CD4-positive, alpha-beta T cell treated with Interleukin-12 subunit alpha and Interleukin-12 subunit beta, for 1 hour (primary cell): ENCODE measurements around the gene IMMP2L.

ENCODE experiments used
- DNase-seq: peaks from one replicate; pipeline ENCODE4 v3.0.0-alpha.2; 2020

Gene IMMP2L

DNA sequence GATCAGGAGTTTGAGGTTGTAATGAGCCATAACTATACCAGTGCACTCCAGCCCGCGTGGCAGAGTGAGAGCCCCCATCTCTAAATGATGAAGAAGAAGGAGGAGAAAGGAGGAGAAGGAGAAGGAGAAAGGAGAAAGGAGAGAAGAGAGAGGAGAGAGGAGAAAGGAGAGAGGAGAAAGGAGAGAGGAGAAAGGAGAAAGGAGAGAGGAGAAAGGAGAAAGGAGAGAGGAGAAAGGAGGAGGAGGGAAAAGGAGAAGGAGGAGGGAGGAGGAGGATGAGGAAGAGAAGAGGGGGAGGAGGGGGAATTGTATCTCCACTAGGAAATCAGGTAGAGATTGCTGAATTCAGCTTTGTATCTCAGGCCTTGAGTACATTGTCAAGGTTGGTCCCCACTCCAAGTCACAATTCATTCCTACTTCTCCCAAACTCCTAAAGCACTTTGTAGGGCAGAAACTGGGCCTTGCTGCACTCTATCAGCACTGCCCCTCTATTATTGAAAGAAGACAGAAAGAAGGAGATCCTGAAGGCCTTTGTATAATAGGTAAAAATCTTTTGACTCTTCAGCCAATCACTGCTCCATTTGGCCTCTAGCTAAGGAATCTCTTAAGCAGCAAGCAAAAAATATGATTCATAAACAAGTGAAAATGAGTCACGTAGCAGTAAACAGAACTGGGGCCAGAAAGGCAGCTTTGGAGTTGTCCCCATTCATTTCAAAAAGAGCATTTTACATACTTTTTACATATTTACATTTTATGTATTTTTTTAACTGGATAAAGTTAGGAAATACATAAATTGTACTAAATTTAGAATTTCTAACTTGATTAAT, 178.0 kb downstream of the IMMP2L start:
- DNase-seq: no peak

DNA sequence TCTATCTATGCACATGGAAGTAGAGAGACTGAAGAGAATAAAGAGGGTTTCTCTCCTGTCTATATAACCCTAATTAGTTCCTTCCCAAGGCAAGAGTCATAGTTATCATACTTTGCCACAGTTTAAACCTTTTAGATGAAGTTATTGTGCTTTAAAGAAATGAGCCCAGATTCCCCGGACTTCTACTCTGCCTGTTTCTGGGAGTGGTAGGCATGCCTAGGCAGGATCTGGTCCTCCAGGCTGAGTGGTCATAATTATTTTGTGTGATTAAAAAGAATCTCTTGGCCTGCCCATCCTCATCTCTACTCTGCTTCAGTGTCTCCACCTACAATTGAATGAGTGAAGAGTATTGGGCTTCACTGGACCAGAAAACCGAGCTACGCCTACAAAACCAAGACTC, 179.2 kb downstream of the IMMP2L start:
- no peak for DNase-seq

DNA sequence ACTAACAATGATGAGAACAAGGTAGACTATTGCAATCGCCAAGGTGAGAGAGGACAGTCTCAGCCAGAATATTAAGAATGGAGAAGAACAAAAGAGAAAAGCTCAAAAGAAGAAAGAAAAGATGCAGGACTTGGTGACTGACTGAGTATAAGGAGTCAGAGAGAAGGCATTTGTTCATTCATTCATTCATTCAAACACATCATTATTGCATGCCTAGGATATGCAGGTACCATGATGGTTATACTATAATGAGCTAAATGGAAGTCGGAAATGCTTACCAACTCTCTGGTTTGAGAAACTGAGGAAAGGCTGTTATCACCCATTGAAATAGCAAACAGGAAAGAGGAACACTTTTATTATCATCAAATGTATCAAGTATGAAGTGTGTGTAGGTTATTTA, 180.7 kb downstream of the IMMP2L start:
- no peak for DNase-seq

DNA sequence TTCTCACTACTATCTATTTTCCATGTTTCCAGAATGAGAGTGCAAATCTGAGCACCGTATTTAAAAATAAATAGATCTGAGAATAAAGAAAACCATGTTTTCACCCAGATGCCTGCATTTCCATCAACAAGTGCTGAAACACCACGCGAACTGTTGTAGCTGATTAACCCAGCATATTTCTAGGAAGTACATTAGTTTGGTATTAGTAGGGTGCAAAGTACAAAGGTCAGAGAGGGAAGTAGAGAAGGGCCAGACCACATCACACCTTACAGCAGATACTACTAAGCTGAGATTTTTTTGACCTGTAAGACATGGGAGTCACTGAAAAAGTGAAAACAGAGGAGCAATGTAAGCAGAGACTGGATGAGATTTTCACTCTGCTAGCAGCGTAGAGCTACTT, 181.3 kb downstream of the IMMP2L start:
- no peak for DNase-seq

DNA sequence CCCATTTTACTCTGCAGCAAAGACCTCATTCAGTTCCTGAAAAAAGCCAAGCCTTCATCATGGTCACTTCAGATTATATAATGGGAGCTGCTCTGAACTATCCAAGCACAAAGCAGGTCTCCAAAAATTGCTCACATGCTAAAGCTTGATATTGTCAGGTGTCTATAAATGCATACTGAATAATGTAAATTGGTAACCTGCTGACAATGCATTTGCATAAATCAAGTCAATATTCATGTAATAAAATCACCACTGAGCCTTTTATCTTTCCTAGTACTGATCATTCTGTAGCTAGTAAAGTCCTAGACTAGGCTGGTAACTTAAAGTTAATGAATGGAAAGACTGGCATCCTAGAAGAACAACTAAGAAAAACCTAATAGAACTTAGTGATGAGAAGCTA, 188.3 kb downstream of the IMMP2L start:
- DNase-seq: no peak

DNA sequence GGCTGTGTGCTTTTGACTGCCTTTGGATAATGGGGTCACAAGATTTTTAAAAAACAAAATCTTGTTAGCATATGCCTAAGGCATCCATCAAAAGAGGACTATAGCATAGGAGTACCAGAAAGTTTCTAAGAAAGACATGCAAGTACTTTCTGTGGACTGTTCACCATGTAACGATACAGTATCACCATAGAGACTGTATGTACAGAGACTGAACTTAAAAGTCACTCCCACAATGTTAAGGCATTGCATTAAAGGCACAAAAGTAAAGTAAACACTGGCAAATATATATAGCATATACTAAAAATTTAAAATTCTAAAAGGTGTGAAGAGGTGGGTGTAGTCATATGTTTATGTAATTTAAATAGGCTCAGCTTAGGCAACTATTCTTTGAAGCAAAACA, 190.9 kb downstream of the IMMP2L start:
- no peak for DNase-seq

DNA sequence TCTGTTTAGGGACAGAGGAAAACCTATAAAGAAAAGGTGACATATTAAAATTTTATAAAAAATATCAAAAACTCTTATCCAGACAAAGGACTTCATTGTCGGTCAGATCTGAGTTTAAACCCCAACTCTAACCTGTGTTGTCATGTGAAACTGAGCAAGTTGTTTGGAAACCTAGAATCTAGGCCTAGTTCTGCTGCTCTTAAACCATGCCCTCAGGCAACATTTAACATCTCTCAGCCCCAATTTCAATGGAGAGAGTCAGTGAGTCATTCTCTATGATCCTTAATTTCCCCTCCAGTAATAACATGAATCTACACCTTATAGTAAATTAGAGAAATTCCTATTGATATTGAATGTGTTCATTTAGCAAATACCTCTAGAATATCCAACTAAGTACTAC, 192.3 kb downstream of the IMMP2L start:
- DNase-seq: no peak

DNA sequence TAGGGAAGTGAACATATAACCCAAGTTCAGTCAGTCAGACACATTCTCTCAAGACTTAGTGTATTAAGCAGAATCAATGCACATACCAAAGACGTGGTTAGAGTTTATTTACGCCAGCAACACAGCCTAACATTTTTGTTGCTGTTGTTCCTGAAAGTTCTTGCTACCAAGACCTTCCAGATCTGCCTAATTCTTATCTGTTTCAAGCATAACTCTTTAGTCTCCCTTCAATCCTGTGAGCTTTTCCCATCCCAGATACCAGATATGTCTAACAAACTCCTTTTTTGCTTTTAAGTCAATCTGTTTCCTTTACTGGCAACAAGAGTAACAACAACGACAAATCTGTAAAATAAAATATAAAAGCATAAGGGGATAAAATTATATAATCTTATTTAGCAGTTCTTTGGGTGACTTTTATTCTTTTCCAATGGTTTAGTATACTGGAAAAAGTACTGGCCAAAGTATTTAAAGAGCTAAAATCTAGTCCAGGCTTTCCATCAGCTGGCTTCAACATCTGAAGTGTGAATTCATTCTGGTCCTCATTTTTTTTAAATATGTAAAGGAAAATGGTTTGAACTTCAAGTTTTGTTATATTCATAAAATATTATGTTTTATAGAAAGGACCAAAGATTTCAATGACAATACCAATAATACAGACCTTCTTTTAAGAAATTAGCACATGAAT, 193.8 kb downstream of the IMMP2L start:
- DNase-seq: no peak

DNA sequence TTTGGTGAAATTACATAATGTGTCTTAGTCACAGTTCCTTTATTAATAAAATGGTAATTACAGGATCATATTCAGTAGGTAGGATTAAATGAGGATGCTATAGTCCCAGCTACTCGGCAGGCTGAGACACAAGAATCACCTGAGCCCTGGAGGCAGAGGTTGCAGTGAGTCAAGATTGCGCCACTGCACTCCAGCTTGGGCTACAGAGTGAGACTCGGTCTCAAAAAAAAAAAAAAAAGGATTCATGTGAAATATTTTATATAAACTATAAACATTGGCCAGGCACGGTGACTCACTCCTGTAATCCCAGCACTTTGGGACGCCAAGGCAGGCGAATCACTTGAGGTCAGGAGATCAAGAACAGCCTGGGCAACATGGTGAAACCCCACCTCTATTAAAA, 197.9 kb downstream of the IMMP2L start:
- DNase-seq: no peak

DNA sequence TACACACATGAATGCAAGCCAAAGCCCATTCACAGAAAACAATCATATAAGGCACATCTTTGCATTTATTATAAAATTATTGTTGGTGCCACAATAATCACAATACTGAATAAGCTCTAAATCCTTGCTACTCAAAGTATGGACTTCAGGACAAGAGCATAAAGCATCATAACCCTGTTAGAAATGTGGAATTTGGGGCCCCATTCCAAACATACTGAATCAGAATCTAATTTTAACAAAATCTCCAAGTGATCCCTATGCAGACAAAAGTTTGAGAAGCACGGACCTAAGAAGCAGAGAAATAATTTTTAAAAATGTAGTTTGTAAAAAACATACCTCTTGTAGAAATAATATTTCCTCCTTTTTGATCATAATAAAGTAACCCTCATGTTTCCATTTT, 199.2 kb downstream of the IMMP2L start:
- DNase-seq: no peak

DNA sequence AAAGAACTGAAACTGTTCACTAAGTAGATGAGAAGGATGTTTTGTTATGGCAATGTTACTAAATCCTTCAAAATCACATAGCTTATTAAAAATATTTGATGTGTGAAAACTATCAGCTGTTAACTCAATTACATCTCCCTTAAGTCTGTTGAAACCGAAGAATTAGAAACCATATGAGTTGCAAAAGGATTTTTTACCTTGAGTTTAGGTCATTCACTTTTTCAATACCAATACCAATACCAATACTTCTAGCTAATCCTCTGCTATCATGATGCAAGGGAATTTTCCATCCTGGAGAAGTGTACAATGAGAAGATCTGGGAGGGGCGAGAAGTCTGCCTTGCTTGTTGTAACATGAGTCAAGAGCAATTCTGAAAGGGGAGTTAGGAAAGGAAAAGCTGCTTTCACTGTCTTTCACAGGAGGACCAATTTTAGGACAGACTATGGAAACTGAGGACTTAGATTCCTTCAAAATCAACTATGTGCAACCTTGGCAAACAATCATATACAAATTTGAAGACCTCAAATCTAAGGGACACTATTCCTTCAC, 199.7 kb downstream of the IMMP2L start:
- no peak for DNase-seq

DNA sequence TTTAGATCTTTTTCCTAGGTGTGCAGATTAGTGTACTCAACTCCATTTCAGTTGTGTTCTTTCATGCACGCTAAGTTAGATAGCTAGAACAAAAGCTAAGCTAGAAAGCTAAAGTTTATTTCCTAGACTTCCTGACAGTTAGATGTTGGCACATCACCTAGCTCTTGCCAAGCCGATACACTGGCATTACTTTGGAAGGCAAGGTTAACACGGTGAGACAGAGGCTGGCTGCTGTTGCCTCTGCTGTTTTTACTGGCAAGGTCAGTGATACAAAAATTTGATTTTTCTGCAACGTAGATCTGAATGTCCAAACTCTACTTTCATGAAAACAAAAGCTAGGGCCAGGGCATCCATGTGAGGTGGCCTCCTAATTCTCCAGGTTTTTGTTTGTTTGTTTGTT, 203.4 kb downstream of the IMMP2L start:
- DNase-seq: no peak

DNA sequence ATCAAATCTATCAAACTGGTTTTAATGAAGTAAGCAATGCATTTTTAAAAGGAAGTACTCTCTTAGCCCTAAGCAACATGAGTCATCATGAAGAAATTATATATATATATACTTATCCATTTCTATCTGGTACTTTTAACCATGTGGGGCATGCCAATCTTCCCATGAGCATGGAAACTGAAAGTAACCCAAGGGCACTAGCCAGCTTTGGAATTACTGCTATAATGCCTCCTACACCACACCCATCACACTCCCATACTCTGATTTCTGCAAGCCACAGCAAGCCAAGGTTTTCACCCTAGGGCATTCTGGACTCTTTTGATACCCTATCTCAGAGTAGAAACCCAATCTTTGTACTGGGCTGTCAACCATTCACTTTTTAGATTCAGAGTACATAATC, 204.6 kb downstream of the IMMP2L start:
- DNase-seq: no peak

DNA sequence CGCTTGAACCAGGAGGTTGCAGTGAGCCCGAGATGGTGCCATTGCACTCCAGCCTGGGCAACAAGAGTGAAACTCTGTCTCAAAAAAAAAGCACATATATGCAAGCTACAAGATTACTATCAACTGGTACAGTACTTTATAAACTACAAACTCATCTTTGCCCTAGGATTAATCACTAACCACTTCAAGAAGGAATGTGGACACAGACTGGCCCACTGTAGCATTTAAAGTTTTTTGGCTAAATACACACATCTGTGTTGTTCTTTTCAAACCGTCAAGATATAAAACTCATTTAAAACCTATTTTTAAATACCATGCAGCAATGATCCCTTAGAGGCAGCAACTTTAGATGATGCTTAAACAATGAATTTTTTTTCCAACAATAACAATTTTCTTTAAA, 205.4 kb downstream of the IMMP2L start:
- no peak for DNase-seq

DNA sequence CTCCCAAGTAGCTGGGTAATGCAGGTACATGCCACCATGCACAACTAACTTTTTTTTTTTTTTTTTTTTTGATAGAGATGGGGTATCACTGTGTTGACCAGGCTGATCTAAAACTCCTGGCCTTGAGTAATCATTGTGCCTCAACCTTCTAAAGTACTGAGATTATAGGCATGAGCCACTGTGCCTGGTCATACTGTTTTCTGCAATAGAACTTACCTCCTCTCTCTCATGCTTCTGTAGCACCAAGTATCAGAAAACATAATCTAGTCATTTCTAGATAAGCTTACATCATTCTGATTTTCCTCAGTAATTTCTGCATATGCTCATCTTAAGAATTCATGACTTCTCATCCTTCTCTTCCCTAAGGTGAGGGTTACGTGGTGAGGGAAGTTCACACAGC, 210.0 kb downstream of the IMMP2L start:
- DNase-seq: no peak

DNA sequence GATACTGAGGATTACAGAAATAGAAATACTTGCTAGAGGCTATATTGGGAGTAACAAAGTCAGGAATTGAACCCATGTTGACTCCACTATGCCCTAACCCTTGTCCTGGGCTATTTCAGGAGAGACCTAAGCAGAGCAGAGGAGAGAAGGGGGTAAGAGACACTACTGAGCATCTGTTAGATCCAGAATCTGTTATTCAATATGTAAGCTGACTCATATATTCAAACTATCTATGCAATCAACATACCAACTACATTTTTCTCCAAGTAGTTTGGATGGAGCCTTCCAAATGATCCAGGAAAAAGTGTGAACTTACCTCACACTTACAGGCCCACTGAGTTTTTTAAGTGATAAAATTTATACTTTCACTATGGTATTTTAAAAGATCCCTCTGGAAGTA, 216.1 kb downstream of the IMMP2L start:
- DNase-seq: no peak

DNA sequence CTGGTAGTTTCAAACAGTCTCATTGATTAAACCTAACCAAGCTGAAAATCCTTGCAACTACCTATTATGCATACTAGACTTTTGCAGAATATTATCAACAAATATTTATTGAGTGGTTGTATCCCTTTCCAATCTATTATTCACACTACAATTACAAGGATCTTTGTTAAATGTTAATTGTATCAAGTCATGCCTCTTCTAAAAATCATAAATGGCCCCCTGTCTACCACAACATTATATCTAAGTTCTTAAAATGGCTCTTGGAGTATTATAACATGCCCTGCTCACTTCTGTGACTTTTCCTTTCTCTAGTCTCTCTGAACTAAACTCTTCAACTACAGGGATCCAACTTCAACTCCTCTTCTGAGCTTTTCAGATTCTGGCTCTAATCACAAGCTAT, 219.3 kb downstream of the IMMP2L start:
- no peak for DNase-seq

DNA sequence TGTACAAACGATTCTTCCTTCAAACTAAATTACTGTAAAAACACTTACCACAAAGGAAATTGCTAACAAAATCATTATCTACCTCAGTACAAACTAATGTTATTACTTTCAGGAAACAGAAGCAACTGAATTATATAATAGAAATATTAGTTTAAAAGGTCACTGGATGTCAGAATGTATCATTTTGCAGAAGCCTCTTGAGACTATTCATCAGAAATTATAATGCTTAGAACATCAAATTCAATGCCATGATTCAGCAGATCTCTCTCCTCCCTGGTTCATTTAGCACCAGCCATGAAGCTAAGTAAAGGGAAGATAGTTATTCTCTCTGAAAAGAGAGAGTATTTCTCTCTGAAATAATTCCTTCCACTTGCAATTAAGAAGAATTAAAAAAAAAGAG, 223.3 kb downstream of the IMMP2L start:
- no peak for DNase-seq

DNA sequence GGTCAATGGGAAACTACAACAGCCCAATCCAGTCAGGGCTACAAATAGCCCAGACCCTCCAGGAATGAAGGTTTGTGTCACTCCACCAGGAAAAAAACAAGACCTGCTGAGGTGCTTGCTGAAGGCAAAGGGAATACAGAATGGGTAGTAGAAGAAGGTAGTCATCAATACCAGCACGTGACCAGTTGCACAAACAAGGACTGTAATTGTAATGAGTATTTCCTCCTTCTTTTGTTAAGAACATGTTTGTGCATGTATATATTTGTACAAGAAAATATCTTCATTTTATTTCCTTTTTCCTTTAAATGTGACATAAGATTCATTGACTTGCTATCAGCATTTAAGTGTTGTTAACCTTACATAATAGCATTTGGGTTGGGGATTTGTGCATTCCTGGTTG, 229.3 kb downstream of the IMMP2L start:
- DNase-seq: no peak

DNA sequence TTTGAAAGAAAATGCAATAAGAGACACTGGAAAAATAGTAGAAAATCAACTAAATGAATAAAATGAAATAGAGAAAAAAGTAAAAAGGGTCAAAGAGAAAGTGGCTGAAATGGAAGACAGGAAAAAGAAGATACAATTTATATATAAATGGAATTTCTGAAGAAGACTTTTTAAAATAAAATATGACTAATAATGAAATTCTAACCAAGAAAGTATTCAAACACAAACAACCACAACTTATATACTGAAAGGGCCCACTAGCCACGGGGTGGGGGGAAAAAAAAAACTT, 232.1 kb downstream of the IMMP2L start:
- no peak for DNase-seq

DNA sequence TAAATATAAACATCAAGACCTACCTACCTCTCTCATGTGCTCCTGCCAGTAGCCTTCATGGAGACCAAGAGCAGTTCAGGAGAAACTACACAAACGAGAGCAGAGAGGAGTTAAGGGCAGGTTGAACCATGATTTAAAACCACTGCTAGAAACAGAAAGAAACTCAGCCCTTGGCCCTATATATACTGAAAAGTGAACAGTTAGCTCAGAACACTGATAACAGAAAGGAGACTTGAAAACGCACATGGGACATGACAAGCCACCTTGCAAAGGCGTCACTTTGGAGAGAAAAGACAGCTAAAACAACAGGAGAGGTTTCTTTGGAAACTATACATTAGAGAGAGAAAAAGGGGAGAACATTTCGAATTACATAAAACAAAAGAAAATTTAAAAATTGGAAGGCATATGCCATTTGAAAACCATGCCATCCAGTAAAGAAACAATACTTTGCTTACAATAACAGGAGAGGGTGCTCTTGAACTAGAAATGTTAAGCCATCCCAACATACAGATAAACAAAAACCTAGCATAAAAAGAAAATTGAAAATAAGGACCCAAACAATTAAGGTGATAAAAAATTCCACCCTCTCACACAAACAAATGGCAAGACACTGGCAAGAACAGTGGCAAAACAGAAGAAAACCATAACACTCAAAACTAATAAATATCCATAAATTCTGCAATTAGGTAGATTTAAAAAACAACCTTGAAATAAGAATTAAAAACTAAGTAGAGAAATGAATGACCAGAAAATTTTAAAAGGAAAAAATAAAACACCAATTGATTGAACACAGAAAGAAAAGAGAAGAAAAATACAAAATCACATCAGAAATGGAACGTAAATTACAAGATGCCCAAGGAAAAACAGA, 232.7 kb downstream of the IMMP2L start:
- DNase-seq: no peak

DNA sequence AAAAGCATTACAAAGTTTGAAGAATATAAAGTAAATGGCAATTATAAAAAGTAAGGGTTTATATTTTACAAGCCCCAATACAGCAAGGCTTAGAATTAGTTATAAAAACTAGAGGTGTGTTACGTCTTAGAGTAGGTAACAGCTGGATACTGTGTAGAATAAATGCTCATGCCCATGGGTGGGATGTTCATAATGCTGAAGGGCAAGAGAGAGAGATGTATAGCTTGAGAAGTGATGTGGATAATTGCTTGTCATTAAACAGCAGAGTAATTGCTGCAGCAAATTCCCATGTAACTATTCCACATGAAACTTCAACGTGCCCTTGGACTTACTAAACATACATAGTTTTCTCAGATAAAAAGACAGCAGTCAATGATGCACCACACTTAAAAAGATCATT, 233.8 kb downstream of the IMMP2L start:
- no peak for DNase-seq

DNA sequence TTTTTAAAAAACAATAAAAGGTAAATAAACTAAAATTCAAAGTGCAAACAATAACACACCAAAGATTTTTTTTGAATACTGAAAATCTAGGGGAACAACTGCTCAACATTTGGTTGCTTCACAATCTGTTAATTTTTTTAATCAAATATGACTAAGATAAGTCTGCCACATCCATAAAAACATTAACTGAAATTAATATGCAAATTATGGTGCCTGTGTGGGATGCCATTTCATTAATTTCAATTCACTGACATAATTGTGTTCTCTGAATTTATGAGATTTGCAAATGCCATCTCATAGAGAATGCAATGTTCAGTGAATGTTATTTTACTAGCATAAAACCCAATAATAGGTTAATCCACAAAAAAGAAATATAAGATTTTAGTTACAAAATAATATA, 237.5 kb downstream of the IMMP2L start:
- no peak for DNase-seq

DNA sequence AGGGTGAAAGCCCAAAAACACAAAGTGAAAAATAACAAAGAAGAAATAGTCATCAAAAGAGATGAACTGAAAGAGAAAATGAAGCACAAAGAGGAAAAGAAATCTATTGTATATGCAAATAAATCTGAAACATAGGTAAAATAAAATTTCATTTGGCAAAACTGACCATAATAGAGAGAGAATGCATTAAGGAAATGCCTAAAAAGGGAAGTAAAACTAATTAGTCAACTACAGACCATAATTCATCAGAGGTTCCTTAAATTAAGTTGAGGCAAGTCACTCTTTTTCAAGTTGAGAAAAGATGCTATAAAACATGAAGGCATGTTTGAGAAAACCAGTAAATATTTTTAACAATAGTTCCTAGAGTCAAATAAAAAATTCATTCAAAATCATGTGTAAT, 238.1 kb downstream of the IMMP2L start:
- DNase-seq: no peak
